GM18867 (cell line): ENCODE measurements around the gene SLC26A9.

ENCODE experiments used
- ATAC-seq: cut with Tn5 transposase; IDR thresholded peaks from one replicate; pipeline ENCODE4 v1.9.1; 2021; ENCODE audit warnings: mild to moderate bottlenecking, moderate library complexity; ENCODE audit not compliant: unreplicated experiment

The SLC26A9 gene

GRCh38 chr1:205949753-205950152, 6.5 kb upstream of the SLC26A9 start:
- no peak for ATAC-seq

- ATAC-seq, result no peak
Measured at GRCh38 chr1:205948886-205949285, 5.6 kb upstream of the SLC26A9 start.

GRCh38 chr1:205948039-205948438, 4.8 kb upstream of the SLC26A9 start:
- ATAC-seq, result no peak

- no peak for ATAC-seq
Measured at GRCh38 chr1:205947024-205947423, 3.8 kb upstream of the SLC26A9 start.

- ATAC-seq, result no peak
Measured at GRCh38 chr1:205945069-205945468, 1.8 kb upstream of the SLC26A9 start.

- ATAC-seq, result no peak
Measured at GRCh38 chr1:205944525-205944924, 1.3 kb upstream of the SLC26A9 start.

GRCh38 chr1:205942631-205943159, 561 bp downstream of the SLC26A9 start:
- ATAC-seq, result no peak

GRCh38 chr1:205940710-205941109, 2.5 kb downstream of the SLC26A9 start:
- no peak for ATAC-seq

GRCh38 chr1:205939690-205940330, 3.4 kb downstream of the SLC26A9 start:
- no peak for ATAC-seq

- ATAC-seq, result no peak
Measured at GRCh38 chr1:205938682-205939081, 4.6 kb downstream of the SLC26A9 start.

- no peak for ATAC-seq
Measured at GRCh38 chr1:205936846-205937586, 6.2 kb downstream of the SLC26A9 start.

GRCh38 chr1:205936311-205936710, 6.9 kb downstream of the SLC26A9 start:
- ATAC-seq, result no peak

- no peak for ATAC-seq
Measured at GRCh38 chr1:205935869-205936268, 7.4 kb downstream of the SLC26A9 start.

- ATAC-seq, result no peak
Measured at GRCh38 chr1:205934788-205935187, 8.5 kb downstream of the SLC26A9 start.

- no peak for ATAC-seq
Measured at GRCh38 chr1:205933671-205934618, 9.3 kb downstream of the SLC26A9 start.

GRCh38 chr1:205932776-205933175, 10.5 kb downstream of the SLC26A9 start:
- ATAC-seq, result no peak

- no peak for ATAC-seq
Measured at GRCh38 chr1:205930799-205931281, 12.4 kb downstream of the SLC26A9 start.

GRCh38 chr1:205930195-205930577, 13.1 kb downstream of the SLC26A9 start:
- no peak for ATAC-seq

- ATAC-seq, result no peak
Measured at GRCh38 chr1:205929496-205930194, 13.6 kb downstream of the SLC26A9 start.

GRCh38 chr1:205928317-205928716, 14.9 kb downstream of the SLC26A9 start:
- ATAC-seq, result no peak
